PC-9 (cell line): ENCODE data around the gene AMIGO2. TPM values are rescaled to one million over a fixed set of nuclear protein-coding genes. Genes with fewer than 3 reads are reported as not detected.

Experiments used
- BruUV-seq: library from RNA; stranded (reverse); fragments of 400-500 nt; replicated peaks from 2 replicates; lab custom pipeline; 2021; lab: Mats Ljungman, UMichigan
- CTCF ChIA-PET: fragments of 300-600 bp; sonication (Branson Sonifier 250); formaldehyde crosslinking; loops from one replicate; lab custom pipeline; 2022; ENCODE audit warnings: antibody characterized with exemption; lab: Charles Lee
- POLR2A ChIA-PET: fragments of 300-600 bp; sonication (Branson Sonifier 250); formaldehyde crosslinking; loops from one replicate; lab custom pipeline; 2022; ENCODE audit warnings: antibody characterized with exemption; ENCODE audit not compliant: unreplicated experiment; lab: Charles Lee
- DNase-seq, 2 experiments: peaks; one replicate each; pipeline versions ENCODE4 v3.0.0 to v3.0.0-alpha.2; 2015 to 2022; ENCODE audit warnings: mixed read lengths in 1 of 2
- H2AFZ ChIP-seq: fragments of 200-600 bp; sonication (generic); 2 replicates; pipeline ENCODE4 v1.8.1; 2017; ENCODE audit warnings: antibody characterized with exemption
- H3F3A ChIP-seq: fragments of 200-600 bp; sonication (generic); 2 replicates; pipeline ENCODE4 v1.8.1; 2017; ENCODE audit warnings: antibody characterized with exemption, mild to moderate bottlenecking, low read depth; ENCODE audit not compliant: insufficient read depth
- H3K27ac ChIP-seq: fragments of 200-600 bp; sonication (generic); 2 replicates; pipeline ENCODE4 v1.6.1; 2016; ENCODE audit warnings: mixed run types
- H3K27me3 ChIP-seq: fragments of 200-600 bp; sonication (generic); 2 replicates; pipeline ENCODE4 v1.6.1; 2016; ENCODE audit warnings: low read depth, mixed run types; ENCODE audit not compliant: insufficient read depth
- H3K36me3 ChIP-seq: fragments of 200-600 bp; sonication (generic); 2 replicates; pipeline ENCODE4 v1.6.1; 2016; ENCODE audit warnings: low read depth, mixed run types
- H3K4me1 ChIP-seq: fragments of 200-600 bp; sonication (generic); replicated peaks from 2 replicates; pipeline ENCODE4 v1.6.1; 2016; ENCODE audit warnings: mixed run types; ENCODE audit not compliant: insufficient read depth
- H3K4me2 ChIP-seq: fragments of 200-600 bp; sonication (generic); 2 replicates; pipeline ENCODE4 v1.6.1; 2017; ENCODE audit warnings: mixed run types
- H3K4me3 ChIP-seq: fragments of 200-600 bp; sonication (generic); 2 replicates; pipeline ENCODE4 v1.6.1; 2016; ENCODE audit warnings: mixed run types
- H3K79me2 ChIP-seq: fragments of 200-600 bp; sonication (generic); 2 replicates; pipeline ENCODE4 v1.6.1; 2017; ENCODE audit warnings: low read depth, mixed run types
- H3K9me2 ChIP-seq: fragments of 200-600 bp; sonication (generic); 2 replicates; pipeline ENCODE4 v1.8.1; 2017; ENCODE audit warnings: mild to moderate bottlenecking; ENCODE audit not compliant: insufficient read depth
- H3K9me3 ChIP-seq: fragments of 200-600 bp; sonication (generic); 2 replicates; pipeline ENCODE4 v1.8.1; 2016; ENCODE audit warnings: low read depth; ENCODE audit not compliant: insufficient read depth
- H4K20me1 ChIP-seq: fragments of 200-600 bp; sonication (generic); 2 replicates; pipeline ENCODE4 v1.8.1; 2017; ENCODE audit not compliant: insufficient read depth
- CTCF ChIP-seq: fragments of 200-600 bp; sonication (generic); conservative IDR thresholded peaks from 2 replicates; pipeline ENCODE4 v1.6.1; 2017; ENCODE audit warnings: mixed run types, antibody characterized with exemption, mild to moderate bottlenecking, moderate library complexity
- EZH2 ChIP-seq: fragments of 200-600 bp; sonication (generic); IDR thresholded peaks from 2 replicates; pipeline ENCODE4 v1.8.0; 2017; ENCODE audit warnings: antibody characterized with exemption, low read depth
- intact Hi-C: fragments of 100-400 bp; cut with micrococcal nuclease; formaldehyde crosslinking; loops from one replicate; pipeline ENCODE4 v1.10.0; 2022; ENCODE audit not compliant: unreplicated experiment
- total RNA-seq: library from RNA; stranded (reverse); gene quantifications from 2 replicates; pipeline ENCODE4 v1.2.3, GENCODE V29; 2021

Gene AMIGO2
- total RNA-seq, 1 experiment from 2014 or later: 41.9 TPM

GRCh38 chr12:47034661-47035060 lies 45.1 kb downstream of the AMIGO2 start:
- H3K4me3 ChIP-seq: peak overlapping the region; percentile 23; the same call in 1 of the 2 replicates
- H3K9me3 ChIP-seq: no peaks in the 10 kb centered on the region; the same call in 1 of the 2 replicates
- ChIA-PET POLR2A (interaction anchor here (0.6 to 0.8 kb wide), 2 partner anchors 45 to 439 kb away, joined by 3 to 10 read pairs; partner anchors contain the start of gene AMIGO2), CTCF (interaction anchor here (1.1 to 1.4 kb wide), 3 partner anchors 36 to 363 kb away, joined by 5 to 7 read pairs (median 5); partner anchors contain the start of genes AMIGO2 and PCED1B)
- no peaks in the 10 kb centered on the region for H3K36me3 ChIP-seq
- H3K4me2 ChIP-seq: peak overlapping the region; percentile 63
- no peak for DNase-seq
- TSS peak; percentile 46 for BruUV-seq
- H3K79me2 ChIP-seq: no peaks in the 10 kb centered on the region
- TF ChIP-seq CTCF: no peak
- no peak for TF ChIP-seq EZH2
- H2AFZ ChIP-seq: 0 out of 2 replicates have a peak overlapping the region, but pooled peaks have one; percentile 46
- peaks cover 53% of the 10 kb centered on the region for H3K4me1 ChIP-seq
- H3K27ac ChIP-seq: peak overlapping the region; percentile 90
- intact Hi-C loops: loop anchor here (1.0 to 10.0 kb wide), 5 partner anchors 47 to 618 kb away; no protein-coding TSS in a partner anchor
- H3K27me3 ChIP-seq: no peaks in the 10 kb centered on the region
- H4K20me1 ChIP-seq: no peaks in the 10 kb centered on the region
- peaks cover 25% of the 10 kb centered on the region for H3F3A ChIP-seq
- no peaks in the 10 kb centered on the region for H3K9me2 ChIP-seq

- no TSS peak for BruUV-seq
- no peak for TF ChIP-seq EZH2
- no peak for TF ChIP-seq CTCF
- Histone ChIP-seq H3K4me2 (peak overlapping the region; percentile 63), H4K20me1 (no peaks in the 10 kb centered on the region), H3K4me3 (peak overlapping the region; percentile 23; the same call in 1 of the 2 replicates), H3K36me3 (no peaks in the 10 kb centered on the region), H3K9me2 (no peaks in the 10 kb centered on the region), H3F3A (peaks cover 25% of the 10 kb centered on the region), H3K27ac (peak overlapping the region; percentile 90), H3K79me2 (no peaks in the 10 kb centered on the region), H3K27me3 (no peaks in the 10 kb centered on the region), H3K4me1 (peaks cover 51% of the 10 kb centered on the region), H2AFZ (peak overlapping the region; percentile 46), H3K9me3 (no peaks in the 10 kb centered on the region)
- intact Hi-C loops: loop anchor here (1.0 to 10.0 kb wide), 6 partner anchors 47 to 618 kb away; no protein-coding TSS in a partner anchor
- peak; percentile 50 to 93 for DNase-seq
- POLR2A ChIA-PET: interaction anchor here (0.6 to 1.0 kb wide), 9 partner anchors 37 to 1042 kb away, joined by 3 to 17 read pairs (median 3); partner anchors contain the start of gene AMIGO2
- CTCF ChIA-PET: interaction anchor here (0.5 to 1.9 kb wide), 6 partner anchors 37 to 603 kb away, joined by 4 to 10 read pairs (median 5); partner anchors contain the start of genes AMIGO2 and PCED1B
These were observed 45.8 kb downstream of the AMIGO2 start for GRCh38 chr12:47033789-47034555.

GRCh38 chr12:47033081-47033480 lies 46.7 kb downstream of the AMIGO2 start:
- DNase-seq: no peak
- H2AFZ ChIP-seq: peak overlapping the region; percentile 41
- H3K4me2 ChIP-seq: peak overlapping the region; percentile 63
- peaks cover 42% of the 10 kb centered on the region for H3K4me1 ChIP-seq
- peaks cover 25% of the 10 kb centered on the region for H3F3A ChIP-seq
- H3K27me3 ChIP-seq: no peaks in the 10 kb centered on the region
- no peaks in the 10 kb centered on the region for H3K9me3 ChIP-seq
- peak overlapping the region; percentile 90 for H3K27ac ChIP-seq
- TF ChIP-seq EZH2 (no peak), CTCF (no peak)
- intact Hi-C loops: loop anchor here (1.0 to 10.0 kb wide), 3 partner anchors 152 to 619 kb away; no protein-coding TSS in a partner anchor
- BruUV-seq: TSS peak; percentile 89
- POLR2A ChIA-PET: interaction anchor here (0.6 kb wide), 3 partner anchors 38 to 428 kb away, joined by 3 to 4 read pairs (median 3); no protein-coding TSS in a partner anchor
- H3K79me2 ChIP-seq: no peaks in the 10 kb centered on the region
- CTCF ChIA-PET: interaction anchor here (0.9 to 1.9 kb wide), 5 partner anchors 38 to 654 kb away, joined by 3 to 15 read pairs (median 5); no protein-coding TSS in a partner anchor
- no peak overlapping the region for H3K4me3 ChIP-seq
- no peaks in the 10 kb centered on the region for H4K20me1 ChIP-seq
- no peaks in the 10 kb centered on the region for H3K9me2 ChIP-seq
- H3K36me3 ChIP-seq: no peaks in the 10 kb centered on the region
